ENCODE measurements around the gene CRB2. TPM values are rescaled to one million over a fixed set of nuclear protein-coding genes. Genes with fewer than 3 reads are reported as not detected.
A peak's percentile ranks its signal among the peaks of the same experiment; 100 is the strongest.

CRB2 gene
- total and polyA plus RNA-seq, 2 of the 4 experiments (the other 2 are of a cell fraction), result not detected

- Histone ChIP-seq H3K18ac (ENCODE audit: low read depth, low read length) (no peak overlapping the region), H3K27me3 (ENCODE audit: control insufficient read depth, insufficient read depth, low read length) (no peaks in the 10 kb centered on the region), H3K23ac (ENCODE audit: low read depth, low read length) (no peak overlapping the region), H3K4me1 (ENCODE audit: control insufficient read depth, insufficient read depth, low read length) (no peaks in the 10 kb centered on the region; the same call in 1 of the 2 replicates), H2BK15ac (ENCODE audit: low read depth, low read length) (no peak overlapping the region), H4K20me1 (ENCODE audit: insufficient read depth, low read length) (no peaks in the 10 kb centered on the region), H2AK5ac (ENCODE audit: low read depth, low read length) (no peak overlapping the region), H4K5ac (ENCODE audit: low read depth, low read length) (no peak overlapping the region), H3K9me1 (ENCODE audit: insufficient read depth, low read length) (no peaks in the 10 kb centered on the region), H3K36me3 (ENCODE audit: control insufficient read depth, insufficient read depth, low read length) (no peaks in the 10 kb centered on the region), H3K9me3 (ENCODE audit: control insufficient read depth, insufficient read depth, low read length) (no peaks in the 10 kb centered on the region), H2AFZ (replicated peaks; ENCODE audit: low read length, poor library complexity) (no peak overlapping the region), H2AK9ac (replicated peaks; ENCODE audit: low read depth, low read length, poor library complexity) (no peak overlapping the region), H3K79me1 (ENCODE audit: low read depth in 1 of 2, low read length in 2 of 2) (no peaks in the 10 kb centered on the region), H3K14ac (replicated peaks; ENCODE audit: low read depth, low read length) (no peak overlapping the region), H4K8ac (ENCODE audit: low read depth in 2 of 2, low read length in 2 of 2) (no peak overlapping the region), H3K4ac (ENCODE audit: low read depth, low read length) (no peak overlapping the region), H4K91ac (ENCODE audit: insufficient read depth, low read depth, low read length) (no peak overlapping the region), H3K27ac (ENCODE audit: insufficient read depth, low read length) (no peak overlapping the region), H2BK120ac (ENCODE audit: low read depth, low read length) (no peak overlapping the region), H3K4me3 (ENCODE audit: insufficient read depth, low read depth, low read length) (no peak overlapping the region), H3K9ac (ENCODE audit: low read depth, low read length) (no peak overlapping the region), H2BK5ac (ENCODE audit: low read depth, low read length, poor library complexity, severe bottlenecking) (no peak overlapping the region), H3K56ac (ENCODE audit: extremely low read depth, insufficient read depth, low read length) (no peak overlapping the region), H3K4me2 (ENCODE audit: low read depth, low read length) (no peak overlapping the region), H2BK20ac (ENCODE audit: low read depth, low read length) (no peak overlapping the region)
- dilution Hi-C loops (cut with HindIII; ENCODE audit: low sequenced_read_pairs, unreplicated experiment) (no loop called here), in situ Hi-C loops (cut with MboI; ENCODE audit: low sequenced_read_pairs) (loop anchor here (5.0 to 10.0 kb wide), 2 partner anchors 632 to 915 kb away; no protein-coding TSS in a partner anchor), intact Hi-C loops (cut with micrococcal nuclease) (loop anchor here (10.0 kb wide), 1 partner anchor 235 kb away; no protein-coding TSS in a partner anchor)
- no peak for ATAC-seq (ENCODE audit: low read depth)
- CTCF ChIA-PET, result interaction anchor here (0.6 kb wide), 1 partner anchor 15 kb away, joined by 3 read pairs; no protein-coding TSS in a partner anchor
- POLR2A ChIA-PET (ENCODE audit: unreplicated experiment), result no interaction called here
- TF ChIP-seq SMC3 (IDR thresholded peaks at IDR 0.05; ENCODE audit: low read depth, low read length) (no peak), MAFK (IDR thresholded peaks at IDR 0.05; ENCODE audit: low read depth, low read length) (no peak), RCOR1 (IDR thresholded peaks at IDR 0.05; ENCODE audit: insufficient replicate concordance, low read length) (no peak), CTCF (conservative IDR thresholded peaks at IDR 0.05; ENCODE audit: low read depth, low read length) (peak; percentile 39), MXI1 (IDR thresholded peaks at IDR 0.05; ENCODE audit: borderline replicate concordance, low read depth, low read length) (no peak)
- WGBS, 2 experiments (ENCODE audit: extremely low coverage in 2 of 2, insufficient read length in 1 of 2), result 74% methylated on average over 7 of the region's 11 CpGs; no CpG with 5 or more reads in 1 of the 2 experiments
- DNase-seq, result no peak
- no TSS peak for BruUV-seq (replicated peaks)
These were observed 43.9 kb downstream of the CRB2 start for GRCh38 chr9:123399803-123400378.

All from IMR-90 (cell line).